Spleen (tissue), 11 donors: ENCODE data around the gene GJD3. TPM values are rescaled to one million over a fixed set of nuclear protein-coding genes. Genes with fewer than 3 reads are reported as not detected.

Experiments
- DNase-seq: peaks from one replicate; pipeline ENCODE4 v3.0.0-alpha.2; 2020
- H3K27ac ChIP-seq, 8 donors: fragments of 200-600 bp; sonication (generic) in 7 of 8; 1 replicate in 4 of 8; 2 replicates in 4 of 8; pipeline versions ENCODE4 v1.5.0 to v1.8.0; 2016 to 2021; ENCODE audit warnings: inconsistent platforms in 4 of 8, mild to moderate bottlenecking in 4 of 8, moderate library complexity in 1 of 8
- H3K27me3 ChIP-seq, 7 donors: fragments of 200-600 bp; sonication (generic) in 6 of 7; replicated peaks in 1 of 7; 1 replicate in 4 of 7; 2 replicates in 3 of 7; pipeline versions ENCODE4 v1.5.0 to v1.8.0; 2016 to 2021; ENCODE audit warnings: inconsistent platforms in 3 of 7, mild to moderate bottlenecking in 1 of 7
- H3K36me3 ChIP-seq, 6 donors: fragments of 200-600 bp; sonication (generic) in 5 of 6; 1 replicate in 4 of 6; 2 replicates in 2 of 6; pipeline versions ENCODE4 v1.5.0 to v1.8.0; 2016 to 2021; ENCODE audit warnings: inconsistent platforms in 2 of 6
- H3K4me1 ChIP-seq, 6 donors: fragments of 200-600 bp; sonication (generic) in 5 of 6; 1 replicate in 3 of 6; 2 replicates in 3 of 6; pipeline versions ENCODE4 v1.5.0 to v1.8.0; 2016 to 2021; ENCODE audit warnings: inconsistent platforms in 3 of 6
- H3K4me3 ChIP-seq, 8 donors: fragments of 200-600 bp; sonication (generic) in 7 of 8; 1 replicate in 4 of 8; 2 replicates in 4 of 8; pipeline versions ENCODE4 v1.5.0 to v1.8.0; 2016 to 2021; ENCODE audit warnings: inconsistent platforms in 4 of 8, mild to moderate bottlenecking in 4 of 8, moderate library complexity in 2 of 8
- H3K9me3 ChIP-seq, 8 donors: fragments of 200-600 bp; sonication (generic) in 7 of 8; 1 replicate in 4 of 8; 2 replicates in 4 of 8; pipeline versions ENCODE4 v1.5.0 to v1.8.0; 2016 to 2021; ENCODE audit warnings: inconsistent platforms in 4 of 8
- CTCF ChIP-seq, 11 experiments: fragments of 200-600 bp in 7 of 11; fragments of 450-650 bp in 4 of 11; sonication (generic) in 4 of 11; IDR thresholded peaks in 8 of 11; conservative IDR thresholded peaks in 3 of 11; 1 replicate in 7 of 11; 2 replicates in 4 of 11; pipeline versions ENCODE4 v1.4.0 to v1.8.0; 2016 to 2021; ENCODE audit warnings: antibody characterized with exemption in 11 of 11, inconsistent platforms in 4 of 11, mild to moderate bottlenecking in 1 of 11
- POLR2A ChIP-seq, 3 donors: fragments of 450-650 bp; IDR thresholded peaks; one replicate each; pipeline ENCODE4 v1.5.1; 2017; ENCODE audit warnings: antibody characterized with exemption in 3 of 3, mild to moderate bottlenecking in 1 of 3
- POLR2AphosphoS5 ChIP-seq, 3 donors: sonication (generic); formaldehyde crosslinking; IDR thresholded peaks; one replicate each; pipeline ENCODE4 v1.5.1; 2017; ENCODE audit warnings: antibody characterized with exemption in 3 of 3
- WGBS, 5 donors: extraction: QIAGEN DNeasy Blood & Tissue Kit in 3 of 5; methylation state at CpG; one replicate each; pipeline versions ENCODE4 v1.1.5 to v1.1.7; 2013 to 2018; 5-methylcytosine and 5-hydroxymethylcytosine counted together
- intact Hi-C: fragments of 100-400 bp; cut with DNase I; formaldehyde crosslinking; loops from one replicate; pipeline ENCODE4 v1.15.0; 2023; ENCODE audit warnings: low total_unique reads
- polyA plus RNA-seq, 3 donors: library from polyadenylated mRNA; stranded (reverse); fragments of 200-250 nt; gene quantifications; one replicate each; pipeline ENCODE4 v1.2.1, GENCODE V29; 2013
- total RNA-seq, 7 donors: library from RNA; depleted of rRNA in 3 of 7; stranded (reverse); fragments of >200 nt in 3 of 7; fragmentation: NEBNext Ultra II Directional in 4 of 7; extraction: Animal tissue kit (Norgen Biotek cat#: 25700) in 4 of 7; gene quantifications; one replicate each; pipeline versions ENCODE4 v1.1.0 to v1.2.1, GENCODE V29; 2016 to 2021
- donor health status: healthy with polysubstance abuse.
- donor health status: DM: no; HTN: no; CAD: no; lungs with moderate emphysema.
- donor health status: DM: no; HTN: no; CAD: no.
- donor health status: Bipolar disorder and iron deficiency.
- donor health status: healthy.
- donor health status: DM: no; HTN: no; CAD: no.
- donor health status: DM: yes; HTN: yes; CAD: no.

GJD3 gene
- total and polyA plus RNA-seq, 10 donors: 0.20 to 15.0 (median 8.6) TPM

- H3K27me3 ChIP-seq: no peaks in the 10 kb centered on the region
- H3K27ac ChIP-seq: peak overlapping the region; percentile 42 to 97 (median 85)
- H3K4me1 ChIP-seq: peaks cover 84 to 100% (median 100%) of the 10 kb centered on the region in 6 donors
- intact Hi-C loops: no loop called here
- H3K4me3 ChIP-seq: peak overlapping the region in 5 of 8 donors; percentile 15 to 59 (median 27)
- 37 to 63% (median 38%) methylated on average over 9 to 22 of the region's 22 CpGs for WGBS, 5 donors
- DNase-seq: peak; percentile 92
- peaks cover 0 to 41% (median 15%) of the 10 kb centered on the region in 6 donors for H3K36me3 ChIP-seq
- TF ChIP-seq CTCF (IDR thresholded peaks at IDR 0.05 in 8 of 11, conservative IDR thresholded peaks at IDR 0.05 in 3 of 11) (no peak), POLR2AphosphoS5 (IDR thresholded peaks at IDR 0.05) (peak; percentile 69 to 92 (median 81))
- H3K9me3 ChIP-seq: no peaks in the 10 kb centered on the region
Measured at GRCh38 chr17:40331743-40332641, 32.5 kb downstream of the GJD3 start.

DNA sequence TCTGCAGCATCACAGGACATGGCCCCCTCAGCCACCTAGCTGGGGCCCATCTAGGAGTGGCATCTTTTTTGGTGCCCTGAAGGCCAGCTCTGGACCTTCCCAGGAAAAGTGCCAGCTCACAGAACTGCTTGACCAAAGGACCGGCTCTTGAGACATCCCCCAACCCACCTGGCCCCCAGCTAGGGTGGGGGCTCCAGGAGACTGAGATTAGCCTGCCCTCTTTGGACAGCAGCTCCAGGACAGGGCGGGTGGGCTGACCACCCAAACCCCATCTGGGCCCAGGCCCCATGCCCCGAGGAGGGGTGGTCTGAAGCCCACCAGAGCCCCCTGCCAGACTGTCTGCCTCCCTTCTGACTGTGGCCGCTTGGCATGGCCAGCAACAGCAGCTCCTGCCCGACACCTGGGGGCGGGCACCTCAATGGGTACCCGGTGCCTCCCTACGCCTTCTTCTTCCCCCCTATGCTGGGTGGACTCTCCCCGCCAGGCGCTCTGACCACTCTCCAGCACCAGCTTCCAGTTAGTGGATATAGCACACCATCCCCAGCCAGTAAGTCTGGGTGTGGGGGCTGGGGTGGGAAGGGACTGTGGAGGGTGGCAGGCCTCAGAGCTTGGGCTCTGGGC lies 33.6 kb downstream of the GJD3 start:
- peak overlapping the region in 6 of 8 donors; percentile 9 to 59 (median 20) for H3K4me3 ChIP-seq
- H3K27ac ChIP-seq: peak overlapping the region in 7 of 8 donors; percentile 52 to 97 (median 92)
- no peaks in the 10 kb centered on the region for H3K27me3 ChIP-seq
- no peaks in the 10 kb centered on the region for H3K9me3 ChIP-seq
- intact Hi-C loops: no loop called here
- peaks cover 0 to 35% (median 15%) of the 10 kb centered on the region in 6 donors for H3K36me3 ChIP-seq
- 87 to 98% (median 92%) methylated on average over 6 to 10 of the region's 10 CpGs for WGBS, 5 donors
- no peak for DNase-seq
- TF ChIP-seq CTCF (IDR thresholded peaks at IDR 0.05 in 8 of 11, conservative IDR thresholded peaks at IDR 0.05 in 3 of 11) (no peak), POLR2A (IDR thresholded peaks at IDR 0.05) (no peak), POLR2AphosphoS5 (IDR thresholded peaks at IDR 0.05) (no peak)
- H3K4me1 ChIP-seq: peaks cover 92 to 100% (median 100%) of the 10 kb centered on the region in 6 donors

DNA sequence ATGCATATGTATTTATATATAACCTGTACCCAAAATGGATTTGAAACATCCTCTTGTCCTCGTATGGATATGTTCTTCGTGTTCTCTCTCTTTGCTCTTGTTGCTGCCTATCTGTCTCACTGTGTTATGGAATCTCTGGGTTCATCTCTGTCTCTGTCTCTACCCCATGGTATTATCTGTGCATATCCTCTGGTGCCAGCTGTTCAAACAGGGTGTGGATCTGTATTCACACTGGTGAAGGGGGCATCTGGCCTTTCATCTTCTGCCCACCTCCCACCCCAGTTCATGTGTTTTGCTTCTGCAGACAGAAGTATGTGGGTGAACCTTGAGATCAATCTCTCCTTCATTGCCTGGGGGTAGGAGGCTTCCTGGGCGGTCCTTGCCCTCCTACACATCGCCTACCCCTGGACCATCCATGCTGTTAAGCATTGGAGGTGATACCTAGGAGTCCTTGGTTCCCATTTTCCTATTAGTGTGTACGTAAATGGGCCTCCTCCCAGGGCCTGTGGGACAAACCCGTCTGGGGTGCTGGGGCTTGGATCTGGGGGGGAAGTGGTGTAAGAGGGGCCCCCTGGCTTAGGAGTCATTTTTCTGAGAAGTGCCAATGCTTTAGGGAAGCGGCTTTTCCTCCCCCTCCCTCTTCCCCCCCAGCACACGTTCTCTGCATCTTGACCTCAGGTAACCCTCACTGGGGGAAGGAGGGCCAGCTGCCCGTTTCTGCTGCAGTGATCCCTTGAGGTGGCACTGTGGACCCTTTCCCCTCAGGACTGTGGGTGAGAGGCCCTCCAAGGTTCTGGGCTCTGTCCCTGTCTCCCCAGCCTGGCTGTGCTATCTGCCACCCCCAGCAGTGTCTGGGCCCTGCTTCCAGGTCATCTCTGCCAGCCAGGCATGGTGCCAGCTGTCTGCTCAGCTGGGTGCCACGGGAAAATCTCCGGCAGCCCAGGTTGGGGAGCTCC lies 34.4 kb downstream of the GJD3 start:
- no peaks in the 10 kb centered on the region for H3K9me3 ChIP-seq
- peak overlapping the region in 6 of 8 donors; percentile 9 to 59 (median 20) for H3K4me3 ChIP-seq
- H3K27ac ChIP-seq: peak overlapping the region; percentile 27 to 97 (median 85)
- DNase-seq: peak; percentile 90
- TF ChIP-seq POLR2A (IDR thresholded peaks at IDR 0.05) (no peak), POLR2AphosphoS5 (IDR thresholded peaks at IDR 0.05) (peak; percentile 56 to 77 (median 68))
- intact Hi-C loops: no loop called here
- H3K4me1 ChIP-seq: peaks cover 92 to 100% (median 100%) of the 10 kb centered on the region in 6 donors
- 14 to 25% (median 20%) methylated on average over 9 to 11 of the region's 11 CpGs for WGBS, 5 donors
- H3K27me3 ChIP-seq: no peaks in the 10 kb centered on the region
- peaks cover 0 to 35% (median 15%) of the 10 kb centered on the region in 6 donors for H3K36me3 ChIP-seq

- WGBS, 5 donors: 63 to 85% (median 82%) methylated on average over 2 of the region's 2 CpGs
- H3K27me3 ChIP-seq: no peaks in the 10 kb centered on the region
- H3K4me3 ChIP-seq: no peak overlapping the region
- peaks cover 0 to 29% (median 15%) of the 10 kb centered on the region in 6 donors for H3K36me3 ChIP-seq
- no peaks in the 10 kb centered on the region for H3K9me3 ChIP-seq
- peak overlapping the region in 7 of 8 donors; percentile 86 to 97 (median 92) for H3K27ac ChIP-seq
- DNase-seq: no peak
- peaks cover 96 to 100% (median 100%) of the 10 kb centered on the region in 6 donors for H3K4me1 ChIP-seq
- no peak for TF ChIP-seq POLR2AphosphoS5 (IDR thresholded peaks at IDR 0.05)
- intact Hi-C loops: no loop called here
Measured at GRCh38 chr17:40328386-40328766, 36.2 kb downstream of the GJD3 start.
